Measurements from ENCODE around the gene FRMPD2.

DNA sequence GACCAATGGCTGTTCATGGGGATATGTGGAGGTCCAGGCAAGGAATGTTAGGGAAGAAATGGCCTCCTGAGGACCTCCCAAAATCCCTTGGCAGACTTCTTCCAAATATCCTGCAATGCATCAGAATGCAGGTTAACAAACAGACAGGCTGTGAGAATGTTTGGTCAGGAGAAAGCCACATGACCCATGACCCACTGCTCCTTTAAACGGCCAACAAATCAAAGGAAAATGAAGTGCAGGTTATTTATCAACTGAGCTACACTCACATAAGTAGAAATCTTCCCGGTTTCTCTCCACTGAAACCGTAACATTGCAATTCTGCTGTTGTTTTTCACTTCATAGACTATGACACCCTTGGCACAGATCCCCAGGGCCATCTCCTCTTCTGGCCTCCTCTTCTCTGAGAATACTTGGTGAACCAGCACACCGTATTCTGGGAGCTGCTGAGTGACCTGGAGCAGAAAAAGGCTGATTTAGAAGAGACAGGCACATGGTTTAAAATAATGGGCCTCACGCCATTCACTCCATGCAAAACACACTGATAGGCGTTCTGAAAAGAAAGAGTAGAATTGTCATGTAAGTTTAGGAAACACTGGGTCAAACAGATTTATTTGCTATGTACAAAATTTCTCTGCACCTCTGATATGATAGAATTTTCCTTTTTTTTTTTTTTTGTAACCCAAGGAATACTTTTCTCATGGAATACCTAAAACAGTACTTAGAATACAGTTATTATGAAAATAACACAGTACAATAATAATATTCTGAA is 67.8 kb downstream of the FRMPD2 start:
- TF ChIP-seq, protein P1, sequence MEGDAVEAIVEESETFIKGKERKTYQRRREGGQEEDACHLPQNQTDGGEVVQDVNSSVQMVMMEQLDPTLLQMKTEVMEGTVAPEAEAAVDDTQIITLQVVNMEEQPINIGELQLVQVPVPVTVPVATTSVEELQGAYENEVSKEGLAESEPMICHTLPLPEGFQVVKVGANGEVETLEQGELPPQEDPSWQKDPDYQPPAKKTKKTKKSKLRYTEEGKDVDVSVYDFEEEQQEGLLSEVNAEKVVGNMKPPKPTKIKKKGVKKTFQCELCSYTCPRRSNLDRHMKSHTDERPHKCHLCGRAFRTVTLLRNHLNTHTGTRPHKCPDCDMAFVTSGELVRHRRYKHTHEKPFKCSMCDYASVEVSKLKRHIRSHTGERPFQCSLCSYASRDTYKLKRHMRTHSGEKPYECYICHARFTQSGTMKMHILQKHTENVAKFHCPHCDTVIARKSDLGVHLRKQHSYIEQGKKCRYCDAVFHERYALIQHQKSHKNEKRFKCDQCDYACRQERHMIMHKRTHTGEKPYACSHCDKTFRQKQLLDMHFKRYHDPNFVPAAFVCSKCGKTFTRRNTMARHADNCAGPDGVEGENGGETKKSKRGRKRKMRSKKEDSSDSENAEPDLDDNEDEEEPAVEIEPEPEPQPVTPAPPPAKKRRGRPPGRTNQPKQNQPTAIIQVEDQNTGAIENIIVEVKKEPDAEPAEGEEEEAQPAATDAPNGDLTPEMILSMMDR (IDR thresholded peaks at IDR 0.05), result no peak
- TF ChIP-seq CREB1 (CRISPR knock-in tag; IDR thresholded peaks at IDR 0.05), result no peak
- no peak for TF ChIP-seq JUN (CRISPR knock-in tag; IDR thresholded peaks at IDR 0.05)
- TF ChIP-seq, protein P2, sequence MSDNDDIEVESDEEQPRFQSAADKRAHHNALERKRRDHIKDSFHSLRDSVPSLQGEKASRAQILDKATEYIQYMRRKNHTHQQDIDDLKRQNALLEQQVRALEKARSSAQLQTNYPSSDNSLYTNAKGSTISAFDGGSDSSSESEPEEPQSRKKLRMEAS (CRISPR knock-in tag; IDR thresholded peaks at IDR 0.05), result no peak
- TF ChIP-seq, protein P3, sequence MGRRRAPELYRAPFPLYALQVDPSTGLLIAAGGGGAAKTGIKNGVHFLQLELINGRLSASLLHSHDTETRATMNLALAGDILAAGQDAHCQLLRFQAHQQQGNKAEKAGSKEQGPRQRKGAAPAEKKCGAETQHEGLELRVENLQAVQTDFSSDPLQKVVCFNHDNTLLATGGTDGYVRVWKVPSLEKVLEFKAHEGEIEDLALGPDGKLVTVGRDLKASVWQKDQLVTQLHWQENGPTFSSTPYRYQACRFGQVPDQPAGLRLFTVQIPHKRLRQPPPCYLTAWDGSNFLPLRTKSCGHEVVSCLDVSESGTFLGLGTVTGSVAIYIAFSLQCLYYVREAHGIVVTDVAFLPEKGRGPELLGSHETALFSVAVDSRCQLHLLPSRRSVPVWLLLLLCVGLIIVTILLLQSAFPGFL (CRISPR knock-in tag; IDR thresholded peaks at IDR 0.05; ENCODE audit: borderline replicate concordance), result no peak
- TF ChIP-seq SMAD4 (CRISPR knock-in tag; IDR thresholded peaks at IDR 0.05), result no peak
- TF ChIP-seq TCF7 (CRISPR knock-in tag; IDR thresholded peaks at IDR 0.05; ENCODE audit: low read depth), result no peak
- TF ChIP-seq, protein P4, sequence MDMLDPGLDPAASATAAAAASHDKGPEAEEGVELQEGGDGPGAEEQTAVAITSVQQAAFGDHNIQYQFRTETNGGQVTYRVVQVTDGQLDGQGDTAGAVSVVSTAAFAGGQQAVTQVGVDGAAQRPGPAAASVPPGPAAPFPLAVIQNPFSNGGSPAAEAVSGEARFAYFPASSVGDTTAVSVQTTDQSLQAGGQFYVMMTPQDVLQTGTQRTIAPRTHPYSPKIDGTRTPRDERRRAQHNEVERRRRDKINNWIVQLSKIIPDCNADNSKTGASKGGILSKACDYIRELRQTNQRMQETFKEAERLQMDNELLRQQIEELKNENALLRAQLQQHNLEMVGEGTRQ (CRISPR knock-in tag; IDR thresholded peaks at IDR 0.05), result no peak
- no peak for TF ChIP-seq SP1 (CRISPR knock-in tag; conservative IDR thresholded peaks at IDR 0.05)
- TF ChIP-seq ESRRA (CRISPR knock-in tag; IDR thresholded peaks at IDR 0.05; ENCODE audit: borderline replicate concordance), result no peak
- TF ChIP-seq, protein P5, sequence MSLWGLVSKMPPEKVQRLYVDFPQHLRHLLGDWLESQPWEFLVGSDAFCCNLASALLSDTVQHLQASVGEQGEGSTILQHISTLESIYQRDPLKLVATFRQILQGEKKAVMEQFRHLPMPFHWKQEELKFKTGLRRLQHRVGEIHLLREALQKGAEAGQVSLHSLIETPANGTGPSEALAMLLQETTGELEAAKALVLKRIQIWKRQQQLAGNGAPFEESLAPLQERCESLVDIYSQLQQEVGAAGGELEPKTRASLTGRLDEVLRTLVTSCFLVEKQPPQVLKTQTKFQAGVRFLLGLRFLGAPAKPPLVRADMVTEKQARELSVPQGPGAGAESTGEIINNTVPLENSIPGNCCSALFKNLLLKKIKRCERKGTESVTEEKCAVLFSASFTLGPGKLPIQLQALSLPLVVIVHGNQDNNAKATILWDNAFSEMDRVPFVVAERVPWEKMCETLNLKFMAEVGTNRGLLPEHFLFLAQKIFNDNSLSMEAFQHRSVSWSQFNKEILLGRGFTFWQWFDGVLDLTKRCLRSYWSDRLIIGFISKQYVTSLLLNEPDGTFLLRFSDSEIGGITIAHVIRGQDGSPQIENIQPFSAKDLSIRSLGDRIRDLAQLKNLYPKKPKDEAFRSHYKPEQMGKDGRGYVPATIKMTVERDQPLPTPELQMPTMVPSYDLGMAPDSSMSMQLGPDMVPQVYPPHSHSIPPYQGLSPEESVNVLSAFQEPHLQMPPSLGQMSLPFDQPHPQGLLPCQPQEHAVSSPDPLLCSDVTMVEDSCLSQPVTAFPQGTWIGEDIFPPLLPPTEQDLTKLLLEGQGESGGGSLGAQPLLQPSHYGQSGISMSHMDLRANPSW (CRISPR knock-in tag; conservative IDR thresholded peaks at IDR 0.05; ENCODE audit: low read depth), result no peak
- no peak for TF ChIP-seq TEAD4 (CRISPR knock-in tag; IDR thresholded peaks at IDR 0.05)
- TF ChIP-seq ELF4 (CRISPR knock-in tag; IDR thresholded peaks at IDR 0.05; ENCODE audit: low read depth), result no peak

Measured in WTC11 (cell line).